Coronary artery (tissue), 2 donors: ENCODE measurements around the gene CDH4.

Source experiments
- DNase-seq: peaks from one replicate; pipeline ENCODE4 v3.0.0-alpha.2; 2017; ENCODE audit warnings: low spot score
- H3K27ac ChIP-seq, 2 donors: fragments of 200-600 bp; sonication (generic); one replicate each; pipeline ENCODE4 v1.5.1; 2016 to 2019
- H3K4me3 ChIP-seq: fragments of 200-600 bp; sonication (generic); 2 replicates; pipeline ENCODE4 v1.5.1; 2016; ENCODE audit warnings: mild to moderate bottlenecking, moderate library complexity
- CTCF ChIP-seq: fragments of 200-600 bp; sonication (generic); IDR thresholded peaks from one replicate; pipeline ENCODE4 v1.5.1; 2019; ENCODE audit warnings: antibody characterized with exemption

CDH4 gene

GRCh38 chr20:61688411-61688810 lies 436.4 kb downstream of the CDH4 start:
- no peak for TF ChIP-seq CTCF
- H3K27ac ChIP-seq = no peak overlapping the region
- no peak for DNase-seq
- no peak overlapping the region for H3K4me3 ChIP-seq

- TF ChIP-seq CTCF = no peak
- H3K27ac ChIP-seq = no peak overlapping the region
- H3K4me3 ChIP-seq = no peak overlapping the region
- no peak for DNase-seq
Observed at GRCh38 chr20:61690150-61690549, 438.1 kb downstream of the CDH4 start.

- H3K27ac ChIP-seq = no peak overlapping the region
- DNase-seq = no peak
- no peak for TF ChIP-seq CTCF
- H3K4me3 ChIP-seq = no peak overlapping the region
Observed at GRCh38 chr20:61690993-61691838, 439.2 kb downstream of the CDH4 start.

- DNase-seq = no peak
- no peak overlapping the region for H3K27ac ChIP-seq
- no peak overlapping the region for H3K4me3 ChIP-seq
- no peak for TF ChIP-seq CTCF
Observed at GRCh38 chr20:61691978-61692377, 439.9 kb downstream of the CDH4 start.

- DNase-seq = no peak
- H3K4me3 ChIP-seq = no peak overlapping the region
- TF ChIP-seq CTCF = no peak
Observed at GRCh38 chr20:61692479-61692878, 440.4 kb downstream of the CDH4 start.

GRCh38 chr20:61693055-61693600 lies 441.1 kb downstream of the CDH4 start:
- no peak overlapping the region for H3K27ac ChIP-seq
- no peak overlapping the region for H3K4me3 ChIP-seq
- TF ChIP-seq CTCF = no peak
- DNase-seq = no peak

More at GRCh38 chr20:61692479-61692878, 440.4 kb downstream of the CDH4 start:
- H3K27ac ChIP-seq = no peak overlapping the region

- TF ChIP-seq CTCF = no peak
- Histone ChIP-seq H3K27ac (no peak overlapping the region), H3K4me3 (no peak overlapping the region)
- no peak for DNase-seq
Observed at GRCh38 chr20:61694682-61695081, 442.6 kb downstream of the CDH4 start.
